B cell (primary cell): ENCODE data around the gene MAP2K5. TPM values are rescaled to one million over a fixed set of nuclear protein-coding genes. Genes with fewer than 3 reads are reported as not detected.

ENCODE experiments used
- ATAC-seq: fragments of 200-7000 bp; cut with Tn5 transposase; one replicate; pipeline ENCODE4 v1.10.0; 2021; ENCODE audit warnings: low read depth, mild to moderate bottlenecking, moderate number of reproducible peaks, moderate library complexity
- CTCF ChIA-PET: fragments of 350-600 bp; sonication (Branson Sonifier 250); formaldehyde crosslinking; loops from one replicate; lab custom pipeline; 2021; ENCODE audit warnings: antibody characterized with exemption, inconsistent platforms; lab: Charles Lee
- POLR2A ChIA-PET: fragments of 350-600 bp; sonication (Branson Sonifier 250); formaldehyde crosslinking; loops from one replicate; lab custom pipeline; 2021; ENCODE audit warnings: antibody characterized with exemption; lab: Charles Lee
- DNase-seq: peaks from one replicate; pipeline ENCODE4 v3.0.0; 2013
- H2AFZ ChIP-seq: 2 replicates; pipeline ENCODE4 v1.6.1; 2012; ENCODE audit warnings: mild to moderate bottlenecking, low read depth, low read length; ENCODE audit not compliant: insufficient read depth, poor library complexity, severe bottlenecking
- H3K27ac ChIP-seq, 2 donors: 1 replicate in 1 of 2; 2 replicates in 1 of 2; pipeline ENCODE4 v1.5.1; 2012 to 2013; ENCODE audit warnings: low read length in 2 of 2, mild to moderate bottlenecking in 2 of 2, moderate library complexity in 1 of 2
- H3K27me3 ChIP-seq, 4 experiments: fragments of 200-600 bp in 1 of 4; sonication (generic) in 1 of 4; replicated peaks in 1 of 4; 1 replicate in 2 of 4; 2 replicates in 2 of 4; pipeline versions ENCODE4 v1.6.1 to v1.7.0; 2013 to 2016; ENCODE audit warnings: low read length in 3 of 4, mild to moderate bottlenecking in 2 of 4, mixed read lengths in 1 of 4, moderate library complexity in 1 of 4; ENCODE audit not compliant: insufficient read depth in 4 of 4, control insufficient read depth in 3 of 4; ENCODE audit errors: control extremely low read depth in 1 of 4
- H3K36me3 ChIP-seq, 2 experiments: replicated peaks in 1 of 2; 1 replicate in 1 of 2; 2 replicates in 1 of 2; pipeline versions ENCODE4 v1.6.1 to v1.7.1; 2013; ENCODE audit warnings: low read length in 1 of 2; ENCODE audit not compliant: insufficient read depth in 2 of 2, control insufficient read depth in 1 of 2; ENCODE audit errors: control extremely low read depth in 1 of 2, extremely low read depth in 1 of 2
- H3K4me1 ChIP-seq, 2 donors: fragments of 200-600 bp in 1 of 2; sonication (generic) in 1 of 2; 1 replicate in 1 of 2; 2 replicates in 1 of 2; pipeline versions ENCODE4 v1.5.1 to v1.6.1; 2013 to 2017; ENCODE audit warnings: low read length in 2 of 2; ENCODE audit not compliant: control insufficient read depth in 2 of 2, insufficient read depth in 2 of 2
- H3K4me2 ChIP-seq: replicated peaks from 2 replicates; pipeline ENCODE3; 2012; ENCODE audit warnings: mild to moderate bottlenecking, low read depth, low read length; ENCODE audit not compliant: poor library complexity, severe bottlenecking
- H3K4me3 ChIP-seq, 5 experiments: fragments of 200-600 bp in 1 of 5; sonication (generic) in 1 of 5; 1 replicate in 3 of 5; 2 replicates in 2 of 5; pipeline versions ENCODE4 v1.5.1 to v1.7.0; 2011 to 2016; ENCODE audit warnings: low read length in 4 of 5, mild to moderate bottlenecking in 4 of 5, low read depth in 2 of 5, control low read depth in 1 of 5, moderate library complexity in 1 of 5; ENCODE audit not compliant: insufficient read depth in 1 of 5; ENCODE audit errors: control extremely low read depth in 1 of 5, extremely low read depth in 1 of 5
- H3K79me2 ChIP-seq: fragments of 200-600 bp; sonication (generic); one replicate; pipeline ENCODE4 v1.6.0; 2016; ENCODE audit warnings: low read length; ENCODE audit not compliant: control insufficient read depth, insufficient read depth
- H3K9ac ChIP-seq: fragments of 200-600 bp; sonication (generic); 2 replicates; pipeline ENCODE4 v1.6.1; 2017; ENCODE audit warnings: mild to moderate bottlenecking, low read length, moderate library complexity
- H3K9me3 ChIP-seq, 3 donors: one replicate each; pipeline versions ENCODE4 v1.6.1 to v1.7.1; 2013; ENCODE audit warnings: low read length in 2 of 3; ENCODE audit not compliant: control insufficient read depth in 2 of 3, insufficient read depth in 1 of 3; ENCODE audit errors: control extremely low read depth in 1 of 3
- H4K20me1 ChIP-seq: 2 replicates; pipeline ENCODE4 v1.6.0; 2012; ENCODE audit warnings: mild to moderate bottlenecking, low read length; ENCODE audit not compliant: insufficient read depth, control insufficient read depth, poor library complexity, severe bottlenecking
- H3K27ac Mint-ChIP-seq: one replicate; pipeline ENCODE4 v1.8.0; 2021; ENCODE audit warnings: mixed read lengths
- H3K27me3 Mint-ChIP-seq: one replicate; pipeline ENCODE4 v1.8.0; 2021; ENCODE audit warnings: mixed read lengths
- H3K4me1 Mint-ChIP-seq: one replicate; pipeline ENCODE4 v1.8.0; 2021; ENCODE audit warnings: mixed read lengths
- H3K4me3 Mint-ChIP-seq: one replicate; pipeline ENCODE4 v1.8.0; 2021; ENCODE audit warnings: mixed read lengths
- H3K9me3 Mint-ChIP-seq: one replicate; pipeline ENCODE4 v1.8.0; 2022; ENCODE audit warnings: mixed read lengths; ENCODE audit not compliant: insufficient read depth
- EZH2 ChIP-seq: IDR thresholded peaks from 2 replicates; pipeline ENCODE4 v1.6.1; 2012; ENCODE audit warnings: borderline replicate concordance, low read depth, mild to moderate bottlenecking, moderate library complexity, low read length; ENCODE audit not compliant: insufficient read depth, poor library complexity, severe bottlenecking
- intact Hi-C: fragments of 100-400 bp; cut with micrococcal nuclease; formaldehyde crosslinking; loops from one replicate; pipeline ENCODE4 v1.10.0; 2022
- polyA plus RNA-seq: library from polyadenylated mRNA; depleted of rRNA; stranded (reverse); fragments of >200 nt; gene quantifications from 2 replicates; pipeline ENCODE4 v1.2.3, GENCODE V29; 2012
- total RNA-seq, 2 donors: library from RNA; stranded (reverse); fragments of 120-200 nt in 1 of 2; gene quantifications; 1 replicate in 1 of 2; 2 replicates in 1 of 2; pipeline versions ENCODE4 v1.2.3 to v1.2.4, GENCODE V29; 2013 to 2022
- TF ChIP-seq, protein P1 (sequence below): fragments of 200-600 bp; IDR thresholded peaks from one replicate; pipeline ENCODE4 v1.8.0; 2022; ENCODE audit warnings: antibody characterized with exemption, mild to moderate bottlenecking

Gene MAP2K5
- total and polyA plus RNA-seq, 2 donors (not counting 1 experiment from before 2014, with no cell fraction given), result 11.1 to 40.0 TPM

DNA sequence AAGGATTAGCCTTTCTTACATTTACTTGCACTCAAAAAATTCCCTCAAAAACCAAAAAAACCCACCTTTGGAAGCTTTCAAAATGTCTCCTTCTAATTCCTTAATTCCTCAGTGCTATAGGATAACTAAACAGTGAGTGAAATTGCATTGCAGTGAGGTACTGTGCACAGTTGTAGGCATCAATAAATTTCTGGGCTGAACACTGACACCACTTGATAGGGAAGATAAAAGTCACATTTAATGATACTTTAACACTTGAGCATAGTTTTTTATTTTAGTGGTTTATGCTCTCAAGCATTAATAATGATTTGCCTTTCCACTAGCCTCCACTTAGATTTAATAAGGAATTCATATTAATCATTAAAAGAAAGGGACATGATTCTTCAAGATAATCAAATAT, 52.3 kb downstream of the MAP2K5 start:
- ChIA-PET POLR2A (no interaction called here), CTCF (no interaction called here)
- Histone ChIP-seq H3K27ac (no peak overlapping the region), H4K20me1 (no peaks in the 10 kb centered on the region), H3K4me1 (no peaks in the 10 kb centered on the region), H3K27me3 (no peaks in the 10 kb centered on the region), H3K9me3 (no peaks in the 10 kb centered on the region), H3K4me2 (no peak overlapping the region), H3K36me3 (peaks cover 5 to 21% of the 10 kb centered on the region in 2 experiments), H2AFZ (no peak overlapping the region), H3K79me2 (no peaks in the 10 kb centered on the region), H3K4me3 (no peak overlapping the region), H3K9ac (no peak overlapping the region)
- H3K4me1 Mint-ChIP-seq, result no peaks in the 10 kb centered on the region
- H3K4me3 Mint-ChIP-seq, result no peak overlapping the region
- TF ChIP-seq, protein P1, sequence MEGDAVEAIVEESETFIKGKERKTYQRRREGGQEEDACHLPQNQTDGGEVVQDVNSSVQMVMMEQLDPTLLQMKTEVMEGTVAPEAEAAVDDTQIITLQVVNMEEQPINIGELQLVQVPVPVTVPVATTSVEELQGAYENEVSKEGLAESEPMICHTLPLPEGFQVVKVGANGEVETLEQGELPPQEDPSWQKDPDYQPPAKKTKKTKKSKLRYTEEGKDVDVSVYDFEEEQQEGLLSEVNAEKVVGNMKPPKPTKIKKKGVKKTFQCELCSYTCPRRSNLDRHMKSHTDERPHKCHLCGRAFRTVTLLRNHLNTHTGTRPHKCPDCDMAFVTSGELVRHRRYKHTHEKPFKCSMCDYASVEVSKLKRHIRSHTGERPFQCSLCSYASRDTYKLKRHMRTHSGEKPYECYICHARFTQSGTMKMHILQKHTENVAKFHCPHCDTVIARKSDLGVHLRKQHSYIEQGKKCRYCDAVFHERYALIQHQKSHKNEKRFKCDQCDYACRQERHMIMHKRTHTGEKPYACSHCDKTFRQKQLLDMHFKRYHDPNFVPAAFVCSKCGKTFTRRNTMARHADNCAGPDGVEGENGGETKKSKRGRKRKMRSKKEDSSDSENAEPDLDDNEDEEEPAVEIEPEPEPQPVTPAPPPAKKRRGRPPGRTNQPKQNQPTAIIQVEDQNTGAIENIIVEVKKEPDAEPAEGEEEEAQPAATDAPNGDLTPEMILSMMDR, result no peak
- TF ChIP-seq EZH2, result no peak
- H3K9me3 Mint-ChIP-seq, result no peaks in the 10 kb centered on the region
- intact Hi-C loops, result no loop called here
- ATAC-seq (no peak), DNase-seq (no peak)
- H3K27ac Mint-ChIP-seq, result no peak overlapping the region
- no peaks in the 10 kb centered on the region for H3K27me3 Mint-ChIP-seq

- CTCF ChIA-PET, result no interaction called here
- ATAC-seq, result no peak
- no peak overlapping the region for H3K27ac Mint-ChIP-seq
- H3K4me1 ChIP-seq, result no peaks in the 10 kb centered on the region
- H3K27ac ChIP-seq, result no peak overlapping the region
- no peak overlapping the region for H3K9ac ChIP-seq
- no peak overlapping the region for H2AFZ ChIP-seq
- H3K4me2 ChIP-seq, result no peak overlapping the region
- no peak for DNase-seq
- H3K4me1 Mint-ChIP-seq, result no peaks in the 10 kb centered on the region
- no peaks in the 10 kb centered on the region for H3K9me3 ChIP-seq
- no peaks in the 10 kb centered on the region for H4K20me1 ChIP-seq
- H3K9me3 Mint-ChIP-seq, result no peaks in the 10 kb centered on the region
- H3K4me3 ChIP-seq, result no peak overlapping the region
- no peaks in the 10 kb centered on the region for H3K79me2 ChIP-seq
- H3K27me3 Mint-ChIP-seq, result no peaks in the 10 kb centered on the region
- TF ChIP-seq EZH2, result no peak
- no peak overlapping the region for H3K4me3 Mint-ChIP-seq
- POLR2A ChIA-PET, result interaction anchor here (0.7 kb wide), 1 partner anchor 1726 kb away, joined by 3 read pairs; no protein-coding TSS in a partner anchor
- intact Hi-C loops, result no loop called here
- peaks cover 8 to 24% of the 10 kb centered on the region in 2 experiments for H3K36me3 ChIP-seq
- H3K27me3 ChIP-seq, result no peaks in the 10 kb centered on the region
Measured at GRCh38 chr15:67595572-67595971, 53.1 kb downstream of the MAP2K5 start.
